Renal cortex interstitium (tissue), 11 donors: ENCODE data around the gene CNTNAP2. TPM values are rescaled to one million over a fixed set of nuclear protein-coding genes. Genes with fewer than 3 reads are reported as not detected.
"Not testable (repeated sequence)": the region's sequence is repeated elsewhere in the genome, so short reads cannot be mapped to it uniquely, and the experiment has no call there.

Source experiments
- DNase-seq, 11 donors: peaks; one replicate each; pipeline ENCODE4 v3.0.0-alpha.2; 2013; ENCODE audit warnings: low read depth in 9 of 11, low spot score in 4 of 11; ENCODE audit errors: extremely low read depth in 1 of 11
- polyA plus RNA-seq, 3 donors: library from polyadenylated mRNA; unstranded; fragments of 120-200 nt; gene quantifications; one replicate each; pipeline ENCODE4 v1.2.1, GENCODE V29; 2013; ENCODE audit not compliant: insufficient read length in 3 of 3

The CNTNAP2 gene
- polyA plus RNA-seq, 3 donors: 25.6 to 29.3 (median 26.6) TPM

DNA sequence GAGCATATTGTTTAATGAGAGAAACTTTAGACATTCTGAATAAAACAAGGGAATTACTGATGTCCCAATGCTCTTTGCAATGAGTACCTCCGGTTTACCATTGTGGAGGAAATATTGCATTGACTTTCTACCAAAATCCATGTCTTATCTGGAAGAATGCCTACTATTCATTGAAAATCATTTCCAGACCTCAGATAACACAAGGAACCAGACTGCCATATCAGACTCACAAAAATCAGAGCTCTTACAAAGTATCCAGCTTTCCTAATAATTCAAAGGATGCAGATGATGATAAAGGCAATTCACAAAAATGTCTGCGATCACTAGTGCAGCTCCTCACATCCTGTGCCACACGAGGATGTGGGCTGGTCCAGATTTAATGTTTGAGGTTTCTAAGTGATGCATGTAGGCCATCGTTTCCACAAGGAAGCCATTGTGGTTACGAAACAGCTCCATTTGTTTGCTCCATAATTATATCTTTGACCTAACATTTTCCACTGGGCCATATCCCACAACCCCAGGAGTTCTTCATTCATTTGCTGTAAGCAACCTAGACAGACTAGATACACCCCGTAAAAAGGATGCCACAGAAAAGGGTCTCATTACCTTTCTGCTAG is 1642.8 kb downstream of the CNTNAP2 start:
- no peak for DNase-seq

- DNase-seq: no peak
These were observed 1648.7 kb downstream of the CNTNAP2 start for GRCh38 chr7:147765301-147765700.

DNA sequence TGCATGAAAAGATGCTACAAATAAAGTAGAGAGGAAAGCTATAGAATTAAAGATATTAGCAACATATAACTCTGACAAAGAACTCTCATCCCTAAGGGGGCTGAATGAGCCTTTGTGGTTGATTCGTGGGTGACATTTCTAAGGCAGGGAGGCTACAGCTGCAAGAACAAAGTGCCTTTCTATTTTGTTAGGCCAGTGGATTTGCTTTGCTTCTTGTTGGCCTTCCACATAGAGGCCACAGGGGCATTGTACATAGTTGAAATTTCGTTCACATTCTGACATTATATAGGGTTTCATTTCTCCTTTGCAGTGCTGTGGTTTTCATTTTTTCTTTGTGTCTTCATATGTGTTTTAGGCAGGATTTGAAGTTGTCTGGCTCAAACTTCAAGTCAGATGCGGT is 1654.7 kb downstream of the CNTNAP2 start:
- DNase-seq: no peak

DNA sequence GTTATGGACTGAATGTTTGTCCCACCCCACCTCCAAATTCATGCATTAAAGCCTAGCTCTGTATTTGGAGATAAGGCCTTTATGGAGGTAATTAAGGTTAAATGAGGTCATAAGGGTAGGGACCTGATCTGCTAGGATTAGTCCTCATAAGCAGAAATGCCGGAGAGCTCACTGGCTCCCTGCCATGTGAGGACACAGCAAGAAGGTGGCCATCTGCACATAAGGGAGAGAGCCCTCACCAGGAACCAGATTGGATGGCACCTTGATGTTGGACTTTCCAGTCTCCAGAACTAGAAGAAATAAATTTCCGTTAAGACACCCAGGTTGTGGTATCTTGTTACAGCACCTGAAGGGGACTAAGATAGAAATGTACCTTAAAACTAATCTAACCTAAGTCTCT is 1657.9 kb downstream of the CNTNAP2 start:
- DNase-seq: no peak

DNA sequence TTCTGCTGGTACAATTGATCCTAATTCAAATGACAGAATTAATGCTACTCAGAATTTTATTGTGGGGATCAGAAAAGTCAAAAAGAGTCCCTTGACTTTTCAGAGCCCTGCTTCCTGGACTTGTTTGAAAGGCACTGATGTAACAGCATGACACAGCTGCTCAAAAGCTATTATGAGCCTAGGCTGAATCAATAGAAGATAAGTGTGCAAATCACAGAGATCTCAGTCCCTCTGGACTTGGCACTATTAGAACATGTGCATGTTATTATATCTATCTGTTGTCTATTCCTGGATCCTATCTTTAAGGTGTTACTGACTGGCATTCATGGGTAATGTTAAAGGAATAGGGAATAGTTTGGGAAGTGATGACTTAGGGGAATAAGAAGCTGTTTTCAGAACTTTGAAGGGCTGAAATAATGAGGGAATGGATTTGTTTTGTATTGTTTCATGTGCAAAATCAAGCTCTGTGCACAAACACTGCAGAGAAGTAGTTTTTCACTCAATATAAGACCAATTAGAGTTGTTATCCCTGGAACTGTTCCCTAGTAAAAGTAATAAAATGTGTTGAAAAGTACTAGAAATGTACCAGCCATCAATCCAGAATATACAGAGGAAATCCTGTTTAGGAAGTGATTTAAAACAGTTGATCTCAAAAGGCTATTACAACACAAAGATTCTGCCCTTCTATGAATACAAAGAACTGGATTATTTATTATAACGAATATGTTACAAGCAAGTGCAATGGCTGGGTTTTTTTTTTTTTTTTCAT is 1659.1 kb downstream of the CNTNAP2 start:
- peak in 7 of 11 donors; percentile 18 to 40 (median 24) for DNase-seq

DNA sequence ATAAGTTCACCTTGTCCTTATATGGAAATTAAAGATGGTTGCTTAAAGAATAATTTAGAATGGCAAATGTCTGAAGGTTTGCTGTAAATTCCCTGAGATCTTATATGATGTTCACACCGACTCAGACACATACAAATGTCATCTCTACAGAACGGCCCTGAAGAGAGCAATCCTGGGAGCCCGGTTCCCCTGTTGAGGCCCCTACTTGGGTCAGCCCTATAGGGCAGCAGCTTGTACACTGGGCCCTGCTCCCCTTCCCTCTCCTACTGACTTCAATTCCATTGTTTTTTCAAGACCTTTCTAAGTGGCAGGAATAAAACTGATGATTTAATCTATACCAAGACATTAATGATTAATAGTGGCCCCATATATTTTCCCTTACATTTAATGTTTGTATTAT is 1660.7 kb downstream of the CNTNAP2 start:
- DNase-seq: no peak

- DNase-seq: no peak
These were observed 1663.3 kb downstream of the CNTNAP2 start for GRCh38 chr7:147779949-147780348.

GRCh38 chr7:147796581-147796980 is 1680.0 kb downstream of the CNTNAP2 start:
- no peak for DNase-seq

DNA sequence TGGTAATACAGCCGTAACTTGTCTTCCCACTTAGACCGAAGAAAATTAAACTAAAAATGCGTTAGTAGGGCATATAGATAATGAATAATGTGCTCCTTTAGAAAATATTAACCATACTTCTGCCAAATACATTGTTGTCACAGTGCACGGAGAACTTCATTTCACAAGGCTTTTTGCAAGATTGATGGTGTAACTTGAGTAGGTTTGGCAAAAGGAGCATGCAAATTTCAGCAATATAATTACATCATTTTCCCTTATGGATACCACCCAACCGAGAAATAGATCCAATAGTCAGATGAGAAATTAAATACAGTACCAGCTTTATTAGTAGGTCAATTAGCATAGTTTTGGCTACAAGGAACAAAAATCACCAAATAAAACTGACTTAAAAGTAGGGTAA is 1681.4 kb downstream of the CNTNAP2 start:
- no peak for DNase-seq

DNA sequence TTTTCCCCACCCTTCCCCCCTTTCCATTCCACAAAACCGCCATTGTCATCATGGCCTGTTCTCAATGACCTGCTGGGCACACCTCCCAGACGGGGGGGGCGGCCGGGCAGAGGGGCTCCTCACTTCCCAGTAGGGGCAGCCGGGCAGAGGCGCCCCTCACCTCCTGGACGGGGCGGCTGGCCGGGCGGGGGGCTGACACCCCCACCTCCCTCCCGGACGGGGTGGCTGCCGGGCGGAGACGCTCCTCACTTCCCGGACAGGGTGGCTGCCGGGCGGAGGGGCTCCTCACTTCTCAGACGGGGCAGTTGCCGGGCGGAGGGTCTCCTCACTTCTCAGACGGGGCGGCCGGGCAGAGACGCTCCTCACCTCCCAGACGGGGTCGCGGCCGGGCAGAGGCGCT is 1685.2 kb downstream of the CNTNAP2 start:
- not testable (repeated sequence) for DNase-seq

GRCh38 chr7:147803151-147803550 is 1686.5 kb downstream of the CNTNAP2 start:
- no peak for DNase-seq

- DNase-seq: peak in 10 of 11 donors; percentile 6 to 54 (median 22)
These were observed 1687.0 kb downstream of the CNTNAP2 start for GRCh38 chr7:147803606-147804005.

DNA sequence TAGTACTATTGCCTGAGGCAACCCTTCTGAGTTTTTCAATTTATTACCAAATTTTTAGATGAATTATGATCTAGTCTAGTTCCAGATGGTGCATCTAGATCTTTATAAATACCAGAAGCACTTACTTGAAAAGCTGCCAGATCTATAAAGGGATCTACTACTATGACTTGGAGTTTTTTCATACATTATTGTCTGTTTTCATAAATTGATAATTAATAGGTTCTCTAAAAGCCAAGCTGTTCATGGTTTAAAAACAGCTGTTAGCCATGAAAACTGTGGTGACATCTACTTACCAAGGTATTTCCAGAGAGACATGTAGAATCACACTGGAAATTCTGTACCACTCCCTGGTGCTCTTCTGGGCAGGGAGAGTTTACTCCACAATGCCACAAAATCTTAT is 1687.4 kb downstream of the CNTNAP2 start:
- peak in 1 of 11 donors; percentile 3 for DNase-seq

DNA sequence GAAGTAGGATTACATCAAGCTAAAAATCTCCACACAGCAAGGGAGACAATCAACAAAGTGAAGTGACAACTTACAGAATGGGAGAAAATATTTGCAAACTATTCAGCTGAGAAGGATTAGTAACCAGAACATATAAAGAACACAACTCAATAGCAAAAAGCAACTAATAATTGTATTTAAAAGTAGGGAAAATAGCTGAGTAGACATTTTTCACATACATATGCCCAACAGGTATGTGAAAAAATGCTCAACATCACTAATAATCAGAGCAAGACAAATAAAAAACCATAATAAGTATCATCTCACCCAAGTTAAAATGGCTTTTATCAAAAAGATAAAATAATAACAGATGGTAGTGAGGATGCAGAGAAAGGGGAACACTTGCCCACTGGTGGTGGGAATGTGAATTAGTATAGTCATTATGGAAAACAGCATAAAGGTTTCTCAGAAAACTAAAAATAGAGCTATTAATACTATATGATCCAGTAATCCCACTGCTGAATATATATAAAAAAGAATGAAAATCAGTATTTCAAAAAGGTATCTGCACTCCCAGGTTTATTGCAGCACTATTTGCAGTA is 1689.5 kb downstream of the CNTNAP2 start:
- no peak for DNase-seq

DNA sequence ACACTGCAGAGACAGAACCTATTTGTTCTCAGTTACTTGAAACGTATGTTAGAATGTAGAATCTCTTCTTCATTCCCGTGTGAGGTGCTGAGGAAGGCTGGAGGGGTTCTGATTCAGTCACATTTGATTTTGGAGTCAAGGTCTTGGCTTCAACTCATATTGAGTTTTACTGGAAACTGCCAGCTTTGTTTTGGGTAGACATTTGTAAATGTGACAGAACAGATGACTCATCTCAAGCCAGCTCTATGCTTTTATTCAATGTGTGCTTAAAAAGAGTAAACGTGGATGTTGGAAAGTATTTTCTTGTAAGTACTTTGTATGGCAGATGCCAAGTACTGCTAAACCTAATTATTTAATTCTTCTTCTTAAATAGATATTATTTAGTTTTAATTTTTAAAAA is 1693.2 kb downstream of the CNTNAP2 start:
- no peak for DNase-seq

DNA sequence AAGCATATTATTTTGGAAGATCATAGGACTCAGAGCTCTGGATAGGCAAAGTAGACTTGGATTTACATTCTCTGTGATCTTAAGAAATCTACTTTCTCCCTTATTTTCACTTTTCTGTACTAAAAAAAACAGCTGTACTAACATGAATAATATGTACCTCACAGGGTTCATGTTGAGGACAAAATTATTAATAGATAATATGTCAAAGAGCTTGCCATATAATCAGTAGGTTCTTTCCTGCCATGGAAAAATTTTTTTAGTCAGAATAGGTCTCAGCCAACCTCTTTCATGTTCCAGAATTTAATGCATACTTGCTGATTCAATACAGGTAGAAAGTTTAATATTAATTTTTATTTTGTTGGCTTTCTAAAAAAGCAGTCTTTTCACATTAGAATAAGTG is 1693.7 kb downstream of the CNTNAP2 start:
- DNase-seq: no peak

GRCh38 chr7:147811923-147812322 is 1695.3 kb downstream of the CNTNAP2 start:
- DNase-seq: no peak

DNA sequence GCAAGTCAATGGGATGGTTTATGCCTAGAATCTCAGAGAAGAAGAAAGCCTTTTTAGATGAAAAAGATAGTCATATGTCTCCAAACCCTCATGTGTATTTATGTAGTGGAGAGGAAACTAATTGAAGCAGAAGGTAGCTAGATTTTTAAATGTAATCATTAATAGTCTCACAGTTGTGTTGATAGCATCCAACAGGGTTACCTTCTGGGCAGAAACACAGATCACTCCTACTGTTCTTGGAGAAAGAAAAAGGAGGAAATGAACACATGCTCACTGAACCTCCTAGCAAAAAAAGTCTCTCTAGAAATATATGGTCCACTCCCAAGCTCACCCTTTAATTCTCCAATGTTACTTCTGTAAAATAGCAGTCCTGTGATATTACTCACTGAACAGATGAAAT is 1696.7 kb downstream of the CNTNAP2 start:
- no peak for DNase-seq

- DNase-seq: no peak
These were observed 1701.7 kb downstream of the CNTNAP2 start for GRCh38 chr7:147818317-147818716.

GRCh38 chr7:147824671-147825070 is 1708.1 kb downstream of the CNTNAP2 start:
- DNase-seq: no peak
